T-helper 1 cell treated with Interleukin-12 subunit alpha and Interleukin-12 subunit beta and Interleukin-4 antibody, amounts not matched to agents 30 ng/mL and 1 ng/mL, for 36 hours (primary cell): Measurements from ENCODE around the gene HPN. TPM values are rescaled to one million over a fixed set of nuclear protein-coding genes. Genes with fewer than 3 reads are reported as not detected.
"Not testable (repeated sequence)": the region's sequence is repeated elsewhere in the genome, so short reads cannot be mapped to it uniquely, and the experiment has no call there.

Source experiments
- intact Hi-C: fragments of 100-400 bp; cut with micrococcal nuclease; formaldehyde crosslinking; loops from one replicate; pipeline ENCODE4 v1.15.1; 2024
- total RNA-seq: library from RNA; stranded (reverse); gene quantifications from 2 replicates; pipeline ENCODE4 v1.2.3, GENCODE V29; 2022

HPN gene
- total RNA-seq, 1 donor from 2014 or later, result not detected

- intact Hi-C loops, result no loop called here
These were observed 534 bp upstream of the HPN start for GRCh38 chr19:35040826-35041547.

GRCh38 chr19:35042056-35042730, 672 bp downstream of the HPN start:
- intact Hi-C loops, result no loop called here

- intact Hi-C loops, result no loop called here
These were observed 1.6 kb downstream of the HPN start for GRCh38 chr19:35042954-35043604.

DNA sequence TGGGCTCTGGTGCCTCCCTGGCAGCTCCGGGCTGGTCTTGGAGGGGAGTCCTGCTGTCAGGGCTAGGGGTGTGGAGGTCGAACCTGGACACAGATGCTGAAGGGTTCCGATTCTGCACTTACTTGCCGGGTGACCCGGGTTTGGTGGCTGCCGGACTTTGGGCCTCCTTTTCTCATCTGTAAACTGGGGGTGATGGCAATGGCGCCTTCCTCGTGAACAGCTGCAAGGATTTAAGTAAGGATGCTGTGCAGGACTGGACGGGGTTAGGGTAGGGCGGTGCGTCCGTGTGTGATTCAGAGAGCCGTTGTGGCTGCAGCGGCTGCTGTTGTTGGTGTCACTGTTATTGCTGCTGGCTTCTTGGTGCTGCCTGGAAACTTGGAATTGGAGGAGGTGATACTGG, 2.4 kb downstream of the HPN start:
- intact Hi-C loops, result loop anchor here (1.0 kb wide), 4 partner anchors 23 to 91 kb away; partner anchors contain the start of gene LGI4

GRCh38 chr19:35044317-35045117, 3.0 kb downstream of the HPN start:
- intact Hi-C loops, result loop anchor here (1.0 kb wide), 4 partner anchors 23 to 91 kb away; partner anchors contain the start of gene LGI4

GRCh38 chr19:35045667-35046300, 4.3 kb downstream of the HPN start:
- intact Hi-C loops, result no loop called here

- intact Hi-C loops, result no loop called here
These were observed 4.9 kb downstream of the HPN start for GRCh38 chr19:35046461-35046860.

- intact Hi-C loops, result no loop called here
These were observed 7.4 kb downstream of the HPN start for GRCh38 chr19:35048911-35049411.

GRCh38 chr19:35049456-35049855, 7.9 kb downstream of the HPN start:
- intact Hi-C loops, result no loop called here

GRCh38 chr19:35050662-35051061, 9.1 kb downstream of the HPN start:
- intact Hi-C loops, result not testable (repeated sequence)

DNA sequence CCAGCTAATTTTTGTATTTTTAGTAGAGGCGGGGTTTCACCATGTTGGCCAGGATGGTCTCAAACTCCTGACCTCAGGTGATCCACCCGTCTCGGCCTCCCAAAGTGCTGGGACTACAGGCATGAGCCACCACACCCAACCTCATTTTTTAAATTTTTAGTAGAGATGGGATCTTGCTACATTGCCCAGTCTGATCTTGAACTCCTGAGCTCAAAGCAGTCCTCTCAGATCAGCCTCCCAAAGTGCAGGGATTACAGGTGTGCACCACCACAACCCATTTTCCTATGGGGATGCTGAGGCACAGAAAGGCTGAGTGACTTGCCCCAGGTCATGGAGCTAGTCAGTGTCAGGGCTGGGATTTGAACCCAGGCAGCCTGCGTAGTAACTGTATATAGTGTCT, 9.7 kb downstream of the HPN start:
- intact Hi-C loops, result not testable (repeated sequence)

DNA sequence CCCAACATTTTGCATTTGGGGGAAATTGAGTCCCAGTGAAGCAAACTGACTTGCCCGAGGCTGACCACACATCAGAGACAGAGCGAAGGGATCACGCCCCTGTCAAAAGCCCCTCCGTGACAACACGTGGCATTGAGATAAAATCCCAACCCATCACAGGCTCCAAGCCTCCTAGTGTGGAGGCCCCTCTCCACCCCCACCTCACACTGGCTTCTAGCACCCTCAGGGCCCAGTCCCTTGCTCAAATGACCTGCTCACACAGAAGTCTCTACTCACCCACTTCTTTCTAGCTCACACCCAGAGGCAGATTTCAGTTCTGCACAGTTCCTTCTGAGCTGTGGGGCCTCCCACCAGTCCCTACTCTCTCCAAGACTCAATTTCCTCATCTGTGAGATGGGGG, 10.3 kb downstream of the HPN start:
- intact Hi-C loops, result no loop called here

GRCh38 chr19:35052599-35053190, 11.2 kb downstream of the HPN start:
- intact Hi-C loops, result no loop called here

GRCh38 chr19:35053667-35054293, 12.3 kb downstream of the HPN start:
- intact Hi-C loops, result no loop called here

- intact Hi-C loops, result no loop called here
These were observed 13.1 kb downstream of the HPN start for GRCh38 chr19:35054626-35055025.

DNA sequence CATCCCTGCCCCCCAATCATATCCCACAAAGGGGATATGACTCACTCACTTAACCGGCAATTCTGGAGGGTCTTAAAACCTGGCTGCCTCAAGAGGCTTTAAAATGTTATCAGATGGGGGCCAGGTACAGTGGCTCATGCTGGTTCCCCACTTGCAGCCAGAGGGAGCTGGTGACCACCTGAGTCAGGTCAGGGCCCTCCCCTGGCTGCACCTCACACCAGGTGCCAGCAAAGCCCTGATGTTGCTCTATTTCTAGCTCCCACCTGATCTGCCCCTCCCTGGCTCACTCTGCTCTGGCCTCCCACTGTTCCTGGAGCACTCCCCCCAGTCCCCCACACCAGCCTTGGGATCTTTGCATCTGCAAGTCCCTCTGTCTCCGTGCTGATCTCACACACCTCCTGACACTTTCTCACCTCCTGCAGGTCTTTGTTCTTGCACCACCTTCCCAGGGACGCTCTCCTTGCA, 14.2 kb downstream of the HPN start:
- intact Hi-C loops, result no loop called here

- intact Hi-C loops, result no loop called here
These were observed 15.1 kb downstream of the HPN start for GRCh38 chr19:35056513-35057063.

- intact Hi-C loops, result no loop called here
These were observed 16.8 kb downstream of the HPN start for GRCh38 chr19:35058370-35058769.

DNA sequence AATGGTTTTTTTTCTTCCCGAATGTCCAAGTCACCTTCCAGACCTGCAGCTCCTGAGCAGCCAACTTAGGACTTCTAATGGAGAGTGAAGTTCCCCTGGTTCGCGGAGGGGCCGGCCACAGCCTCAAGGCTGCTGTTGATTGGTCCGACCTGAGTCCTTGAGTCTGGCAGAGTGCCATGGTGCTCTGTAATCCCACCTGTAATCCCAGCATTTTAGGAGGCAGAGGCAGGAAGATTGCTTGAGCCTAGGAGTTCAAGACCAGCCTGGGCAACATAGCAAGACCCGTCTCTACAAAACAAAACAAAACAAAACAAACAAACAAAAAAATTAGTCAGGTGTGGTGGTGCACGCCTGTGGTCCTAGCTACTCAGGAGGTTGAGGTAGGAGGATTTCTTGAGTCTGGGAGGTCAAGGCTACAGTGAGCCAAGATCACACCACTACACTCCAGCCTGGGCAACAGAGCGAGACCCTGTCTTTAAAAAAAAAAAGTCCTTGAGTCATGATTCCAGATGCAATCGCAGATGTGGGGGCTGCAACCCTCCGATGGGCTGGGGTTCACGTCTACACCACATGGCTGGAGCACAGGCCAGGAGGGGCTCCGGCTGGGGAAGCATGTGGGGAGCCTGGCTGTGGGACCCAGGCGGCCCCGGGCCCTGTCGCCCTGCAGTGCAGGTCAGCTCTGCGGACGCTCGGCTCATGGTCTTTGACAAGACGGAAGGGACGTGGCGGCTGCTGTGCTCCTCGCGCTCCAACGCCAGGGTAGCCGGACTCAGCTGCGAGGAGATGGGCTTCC, 17.7 kb downstream of the HPN start:
- intact Hi-C loops, result no loop called here
